Activated B cell treated with CpG ODN at 0.5 μM for 24 hours (primary cell): ENCODE results near the gene MOGAT2. TPM values are rescaled to one million over a fixed set of nuclear protein-coding genes. Genes with fewer than 3 reads are reported as not detected.
"Not testable (repeated sequence)": the region's sequence is repeated elsewhere in the genome, so short reads cannot be mapped to it uniquely, and the experiment has no call there.

ENCODE experiments used
- ATAC-seq: fragments of 200-7000 bp; cut with Tn5 transposase; one replicate; pipeline ENCODE4 v1.10.0; 2021; ENCODE audit warnings: low read depth, mild to moderate bottlenecking, moderate library complexity
- CTCF ChIA-PET: fragments of 350-600 bp; sonication (Branson Sonifier 250); formaldehyde crosslinking; loops from one replicate; lab custom pipeline; 2021; ENCODE audit warnings: antibody characterized with exemption; lab: Charles Lee
- POLR2A ChIA-PET: fragments of 350-600 bp; sonication (Branson Sonifier 250); formaldehyde crosslinking; loops from one replicate; lab custom pipeline; 2021; ENCODE audit warnings: antibody characterized with exemption; lab: Charles Lee
- DNase-seq: peaks from one replicate; pipeline ENCODE4 v3.0.0; 2022
- H3K27ac Mint-ChIP-seq: one replicate; pipeline ENCODE4 v1.8.0; 2020; ENCODE audit warnings: mixed read lengths
- H3K27me3 Mint-ChIP-seq: one replicate; pipeline ENCODE4 v1.8.0; 2021; ENCODE audit warnings: mixed read lengths
- H3K36me3 Mint-ChIP-seq: one replicate; pipeline ENCODE4 v1.8.0; 2021; ENCODE audit warnings: low read depth, mixed read lengths
- H3K4me1 Mint-ChIP-seq: one replicate; pipeline ENCODE4 v1.8.0; 2021; ENCODE audit warnings: mixed read lengths
- H3K4me3 Mint-ChIP-seq: one replicate; pipeline ENCODE4 v1.8.0; 2020; ENCODE audit warnings: mild to moderate bottlenecking, mixed read lengths
- H3K9me3 Mint-ChIP-seq: one replicate; pipeline ENCODE4 v1.8.0; 2020; ENCODE audit warnings: mixed read lengths
- intact Hi-C: fragments of 100-400 bp; cut with micrococcal nuclease; formaldehyde crosslinking; loops from one replicate; pipeline ENCODE4 v1.15.1; 2024
- total RNA-seq: library from RNA; stranded (reverse); gene quantifications from 2 replicates; pipeline ENCODE4 v1.2.3, GENCODE V29; 2022
- TF ChIP-seq, protein P1 (sequence below): fragments of 200-600 bp; IDR thresholded peaks from one replicate; pipeline ENCODE4 v1.8.0; 2022; ENCODE audit warnings: antibody characterized with exemption, mild to moderate bottlenecking

Gene MOGAT2
- total RNA-seq, 1 donor from 2014 or later = 0.22 TPM

DNA sequence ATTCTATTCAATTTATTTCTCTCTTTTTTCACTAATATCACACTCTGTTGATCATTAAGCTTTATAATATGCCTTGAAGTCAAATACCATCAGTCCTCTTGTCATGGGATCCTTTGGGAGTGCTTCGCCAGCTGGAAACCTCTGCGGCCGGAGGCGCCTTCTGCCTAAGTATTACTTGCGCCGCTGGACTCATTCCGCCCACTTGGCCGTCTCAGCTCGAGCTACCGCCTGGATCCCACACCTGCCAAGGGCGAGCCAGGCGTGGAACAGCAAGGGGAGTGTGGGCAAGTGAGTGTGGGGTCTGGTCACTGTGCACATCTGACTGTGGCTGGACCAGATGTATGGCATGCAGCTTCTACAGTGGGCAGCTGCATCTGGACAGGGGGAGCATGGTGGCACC is 39.7 kb upstream of the MOGAT2 start:
- intact Hi-C loops = no loop called here
- Mint-ChIP-seq H3K27ac (no peak overlapping the region), H3K4me3 (no peak overlapping the region), H3K36me3 (no peaks in the 10 kb centered on the region), H3K4me1 (no peaks in the 10 kb centered on the region), H3K27me3 (peaks cover 2% of the 10 kb centered on the region), H3K9me3 (peaks cover 10% of the 10 kb centered on the region)
- TF ChIP-seq, protein P1, sequence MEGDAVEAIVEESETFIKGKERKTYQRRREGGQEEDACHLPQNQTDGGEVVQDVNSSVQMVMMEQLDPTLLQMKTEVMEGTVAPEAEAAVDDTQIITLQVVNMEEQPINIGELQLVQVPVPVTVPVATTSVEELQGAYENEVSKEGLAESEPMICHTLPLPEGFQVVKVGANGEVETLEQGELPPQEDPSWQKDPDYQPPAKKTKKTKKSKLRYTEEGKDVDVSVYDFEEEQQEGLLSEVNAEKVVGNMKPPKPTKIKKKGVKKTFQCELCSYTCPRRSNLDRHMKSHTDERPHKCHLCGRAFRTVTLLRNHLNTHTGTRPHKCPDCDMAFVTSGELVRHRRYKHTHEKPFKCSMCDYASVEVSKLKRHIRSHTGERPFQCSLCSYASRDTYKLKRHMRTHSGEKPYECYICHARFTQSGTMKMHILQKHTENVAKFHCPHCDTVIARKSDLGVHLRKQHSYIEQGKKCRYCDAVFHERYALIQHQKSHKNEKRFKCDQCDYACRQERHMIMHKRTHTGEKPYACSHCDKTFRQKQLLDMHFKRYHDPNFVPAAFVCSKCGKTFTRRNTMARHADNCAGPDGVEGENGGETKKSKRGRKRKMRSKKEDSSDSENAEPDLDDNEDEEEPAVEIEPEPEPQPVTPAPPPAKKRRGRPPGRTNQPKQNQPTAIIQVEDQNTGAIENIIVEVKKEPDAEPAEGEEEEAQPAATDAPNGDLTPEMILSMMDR = no peak
- ATAC-seq (no peak), DNase-seq (no peak)
- POLR2A ChIA-PET = interaction anchor here (0.6 to 1.3 kb wide), 4 partner anchors 10 to 617 kb away, joined by 4 to 13 read pairs (median 4); partner anchors contain the start of gene MAP6
- CTCF ChIA-PET = interaction anchor here (1.3 kb wide), 1 partner anchor 28 kb away, joined by 3 read pairs; no protein-coding TSS in a partner anchor

DNA sequence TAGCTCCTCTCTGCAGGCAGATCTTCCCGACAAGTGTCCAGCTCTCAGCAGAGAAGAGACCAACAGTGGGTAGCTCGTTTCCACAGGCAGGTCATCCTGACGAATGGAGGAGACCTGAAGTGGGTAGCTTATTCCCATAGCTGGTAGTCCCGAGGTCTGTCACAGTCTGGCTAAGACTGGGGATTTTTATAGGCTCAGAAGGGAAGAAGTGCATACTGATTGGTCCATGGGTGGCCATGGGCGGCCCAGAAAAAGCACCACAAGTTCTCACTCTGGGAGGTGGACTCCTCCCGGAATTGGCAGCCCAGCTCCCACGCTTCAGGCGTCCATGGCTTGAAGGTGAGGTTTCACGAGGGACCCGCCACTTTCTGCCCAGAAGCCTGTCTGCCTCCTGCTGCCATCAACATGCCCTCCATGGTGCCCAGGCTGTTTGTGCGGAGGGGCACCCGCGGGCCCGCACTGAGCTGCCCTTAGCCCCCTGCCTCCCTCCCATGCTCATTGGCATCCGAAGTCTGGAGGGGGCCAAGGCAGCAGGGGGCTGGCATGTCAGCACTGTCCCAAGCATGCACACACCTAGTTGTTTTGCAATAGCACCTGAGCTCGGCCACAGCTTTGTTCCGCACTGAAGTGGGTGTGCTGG is 38.9 kb upstream of the MOGAT2 start:
- CTCF ChIA-PET = interaction anchor here (1.3 kb wide), 1 partner anchor 27 kb away, joined by 3 read pairs; no protein-coding TSS in a partner anchor
- no peaks in the 10 kb centered on the region for H3K36me3 Mint-ChIP-seq
- no peak overlapping the region for H3K4me3 Mint-ChIP-seq
- H3K27me3 Mint-ChIP-seq = peaks cover 2% of the 10 kb centered on the region
- ATAC-seq = no peak
- no peak overlapping the region for H3K27ac Mint-ChIP-seq
- DNase-seq = no peak
- TF ChIP-seq, protein P1 = no peak
- H3K4me1 Mint-ChIP-seq = peaks cover 1% of the 10 kb centered on the region
- POLR2A ChIA-PET = interaction anchor here (0.7 to 1.3 kb wide), 2 partner anchors 11 to 81 kb away, joined by 3 to 4 read pairs; partner anchors contain the start of gene MAP6
- H3K9me3 Mint-ChIP-seq = peaks cover 10% of the 10 kb centered on the region
- intact Hi-C loops = no loop called here

DNA sequence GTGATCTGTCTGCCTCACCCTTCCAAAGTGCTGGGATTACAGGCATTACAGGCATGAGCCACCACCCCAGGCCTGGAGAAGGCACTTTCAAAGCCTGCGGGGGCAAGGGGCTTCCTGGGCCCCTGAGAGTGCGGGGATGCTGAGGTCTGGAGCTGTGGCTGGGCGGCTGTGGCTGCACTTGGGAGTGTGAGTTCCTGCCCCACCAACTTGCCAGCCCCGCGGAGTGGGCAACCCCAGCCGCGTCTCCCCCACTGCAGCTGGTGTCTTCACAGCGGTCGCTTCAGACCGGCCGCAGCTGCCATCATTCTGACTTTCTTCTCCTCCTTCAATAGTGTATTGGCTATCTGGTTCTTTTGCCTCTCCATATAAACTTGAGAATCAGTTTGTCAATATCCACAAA is 38.1 kb upstream of the MOGAT2 start:
- peaks cover 6% of the 10 kb centered on the region for H3K9me3 Mint-ChIP-seq
- CTCF ChIA-PET = no interaction called here
- peaks cover 2% of the 10 kb centered on the region for H3K27me3 Mint-ChIP-seq

DNA sequence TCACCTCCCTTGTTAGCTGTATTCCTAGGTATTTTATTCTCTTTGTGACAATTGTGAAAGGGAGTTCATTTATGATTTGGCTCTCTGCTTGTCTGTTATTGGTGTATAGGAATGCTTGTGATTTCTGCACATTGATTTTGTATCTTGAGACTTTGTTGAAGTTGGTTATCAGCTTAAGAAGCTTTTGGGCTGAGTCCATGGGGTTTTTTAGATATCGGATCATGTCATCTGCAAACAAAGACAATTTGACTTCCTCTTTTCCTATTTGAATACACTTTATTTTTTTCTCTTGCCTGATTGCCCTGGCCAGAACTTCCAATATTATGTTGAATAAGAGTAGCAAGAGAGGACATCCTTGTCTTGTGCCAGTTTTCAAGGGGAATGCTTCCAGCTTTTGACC is 33.8 kb upstream of the MOGAT2 start:
- intact Hi-C loops, ATAC-seq, H3K27ac Mint-ChIP-seq, DNase-seq, CTCF ChIA-PET, H3K27me3 Mint-ChIP-seq, H3K36me3 Mint-ChIP-seq, POLR2A ChIA-PET, H3K4me3 Mint-ChIP-seq: not testable (repeated sequence)
- peaks cover 12% of the 10 kb centered on the region for H3K4me1 Mint-ChIP-seq
- peaks cover 24% of the 10 kb centered on the region for H3K9me3 Mint-ChIP-seq

More for the DNA sequence above, 38.1 kb upstream of the MOGAT2 start:
- TF ChIP-seq, protein P1 = no peak
- no peaks in the 10 kb centered on the region for H3K36me3 Mint-ChIP-seq
- ATAC-seq (no peak), DNase-seq (no peak)
- no peak overlapping the region for H3K4me3 Mint-ChIP-seq
- intact Hi-C loops = no loop called here
- peaks cover 6% of the 10 kb centered on the region for H3K4me1 Mint-ChIP-seq
- H3K27ac Mint-ChIP-seq = no peak overlapping the region
- POLR2A ChIA-PET = no interaction called here

DNA sequence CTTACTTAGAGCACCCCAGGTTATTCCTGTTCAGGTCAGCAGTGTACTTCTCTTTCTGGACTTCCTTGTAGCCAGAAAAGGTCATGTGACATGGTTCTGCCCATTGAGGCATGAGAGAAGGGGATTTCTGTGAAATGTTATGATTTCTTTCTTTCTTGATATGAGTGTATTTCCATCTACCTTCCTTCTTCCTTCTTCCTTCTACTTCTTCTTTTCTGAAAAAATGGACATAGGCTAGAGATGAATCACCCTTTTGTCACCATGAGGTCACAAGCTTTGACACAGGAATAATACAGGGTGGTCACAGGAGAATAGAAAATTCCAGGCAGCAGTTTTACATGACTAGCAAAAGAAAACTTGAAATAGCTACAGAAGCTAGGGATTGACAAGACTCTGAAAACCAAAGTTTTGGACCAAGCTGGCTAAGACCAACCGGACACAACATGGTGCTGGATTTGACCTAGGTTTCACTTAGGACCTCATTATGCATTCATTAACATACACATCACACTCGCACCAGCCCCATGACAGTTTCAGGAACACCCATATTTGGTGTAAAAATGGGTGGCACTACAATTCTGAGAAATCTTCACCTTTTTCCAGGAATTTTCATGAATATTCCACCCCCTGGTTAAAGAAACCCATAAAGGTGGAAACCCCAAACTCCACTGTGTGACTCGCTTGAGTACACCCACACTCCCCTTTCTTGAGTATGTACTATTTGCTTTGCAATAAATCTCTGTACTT is 27.6 kb upstream of the MOGAT2 start:
- Mint-ChIP-seq H3K4me3 (peak overlapping the region; percentile 69), H3K4me1 (peaks cover 40% of the 10 kb centered on the region)
- CTCF ChIA-PET = interaction anchor here (1.8 kb wide), 1 partner anchor 15 kb away, joined by 6 read pairs; no protein-coding TSS in a partner anchor

More for the DNA sequence above, 27.6 kb upstream of the MOGAT2 start:
- TF ChIP-seq, protein P1 = no peak
- H3K27me3 Mint-ChIP-seq = peaks cover 4% of the 10 kb centered on the region
- peak overlapping the region; percentile 94 for H3K27ac Mint-ChIP-seq
- H3K9me3 Mint-ChIP-seq = peaks cover 16% of the 10 kb centered on the region
- H3K36me3 Mint-ChIP-seq = peaks cover 4% of the 10 kb centered on the region
- DNase-seq (no peak), ATAC-seq (peak; percentile 87)
- intact Hi-C loops = loop anchor here (1.0 to 2.0 kb wide), 7 partner anchors 17 to 983 kb away; partner anchors contain the start of genes DGAT2 and MAP6
- POLR2A ChIA-PET = interaction anchor here (0.7 to 1.3 kb wide), 2 partner anchors 16 to 125 kb away, joined by 3 read pairs; partner anchors contain the start of gene UVRAG
